Measurements from ENCODE around the gene SPINK2. TPM values are rescaled to one million over a fixed set of nuclear protein-coding genes. Genes with fewer than 3 reads are reported as not detected.

SPINK2 gene
- total and polyA plus RNA-seq, 2 of the 8 experiments (the other 6 are each of a cell fraction or from before 2014, with no cell fraction given) = 0.89 to 1.4 TPM

DNA sequence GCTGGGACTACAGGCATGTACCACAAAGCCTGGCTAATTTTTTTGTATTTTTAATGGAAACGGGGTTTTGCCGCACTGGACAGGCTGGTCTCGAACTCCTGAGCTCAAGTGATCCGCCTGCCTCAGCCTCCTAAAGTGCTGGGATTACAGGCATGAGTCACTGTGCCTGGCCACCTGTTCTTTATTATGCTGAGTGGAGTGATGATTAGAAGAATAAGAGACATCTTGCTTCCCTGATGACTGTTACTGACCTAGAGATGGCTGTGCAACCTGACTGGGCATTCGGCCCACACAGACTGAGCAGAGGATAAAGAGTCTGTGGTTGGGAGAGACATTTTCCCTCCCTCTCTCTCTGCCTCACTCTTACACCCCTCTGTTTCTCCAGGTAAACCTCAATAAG, 56.7 kb downstream of the SPINK2 start:
- H2AFZ ChIP-seq (ENCODE audit: low read length) = peak overlapping the region; percentile 67; the same call in 1 of the 2 replicates
- DNase-seq (ENCODE audit: low read depth in 1 of 2, low spot score in 2 of 2) = no peak
- no peak overlapping the region for H4K5ac ChIP-seq (ENCODE audit: insufficient read length, low read depth, low read length)
- no peak for TF ChIP-seq CHD2 (IDR thresholded peaks at IDR 0.05; ENCODE audit: low read length)
- no peak for TF ChIP-seq HDAC6 (IDR thresholded peaks at IDR 0.05; ENCODE audit: low read depth, low read length)
- no peak for TF ChIP-seq BCL11A (IDR thresholded peaks at IDR 0.05; ENCODE audit: low read depth in 2 of 2, low read length in 2 of 2)
- TF ChIP-seq JUND (IDR thresholded peaks at IDR 0.05; ENCODE audit: low read length) = 0 out of 2 replicates have a peak, but pooled peaks have one; percentile 22
- TF ChIP-seq TAF1 (IDR thresholded peaks at IDR 0.05; ENCODE audit: low read depth, low read length) = no peak
- TF ChIP-seq EP300 (IDR thresholded peaks at IDR 0.05; ENCODE audit: borderline replicate concordance in 1 of 2, low read depth in 2 of 2, low read length in 2 of 2) = no peak
- no peak for TF ChIP-seq CTBP2 (IDR thresholded peaks at IDR 0.05; ENCODE audit: borderline replicate concordance, insufficient read depth, insufficient read length, low read length)
- no peaks in the 10 kb centered on the region for H3K9me3 ChIP-seq (ENCODE audit: insufficient read depth in 2 of 2, low read depth in 1 of 2, low read length in 1 of 2)
- H3K79me1 ChIP-seq (ENCODE audit: low read depth, low read length) = no peaks in the 10 kb centered on the region
- no peak overlapping the region for H3K4ac ChIP-seq (replicated peaks; ENCODE audit: insufficient read length, low read depth, low read length)
- no peaks in the 10 kb centered on the region for H3K27me3 ChIP-seq (replicated peaks in 1 of 4; ENCODE audit: control insufficient read depth in 3 of 4, extremely low read depth in 1 of 4, insufficient read depth in 3 of 4, low read length in 3 of 4)
- no peak overlapping the region for H2BK120ac ChIP-seq (replicated peaks; ENCODE audit: low read depth, low read length)
- no peak overlapping the region for H3K18ac ChIP-seq (ENCODE audit: extremely low read depth, low read length)
- no peak overlapping the region for H3K23ac ChIP-seq (ENCODE audit: insufficient read length)
- H2AK5ac ChIP-seq (ENCODE audit: low read depth, low read length) = no peak overlapping the region
- ChIA-PET CTCF (ENCODE audit: partially characterized antibody) (interaction anchor here (0.8 to 1.6 kb wide), 4 partner anchors 10 to 69 kb away, joined by 3 read pairs; no protein-coding TSS in a partner anchor), POLR2A (ENCODE audit: partially characterized antibody) (interaction anchor here (0.6 to 1.6 kb wide), 2 partner anchors 67 to 117 kb away, joined by 3 read pairs; no protein-coding TSS in a partner anchor)
- no peak overlapping the region for H2BK5ac ChIP-seq (ENCODE audit: low read depth, low read length)
- H3K23me2 ChIP-seq (ENCODE audit: low read depth, low read length) = no peaks in the 10 kb centered on the region
- no peak overlapping the region for H3K4me2 ChIP-seq (ENCODE audit: insufficient read depth in 1 of 2, low read depth in 2 of 2, low read length in 2 of 2)
- FAIRE-seq = no peak
- H3K14ac ChIP-seq (ENCODE audit: insufficient read length) = no peak overlapping the region
- no peak overlapping the region for H4K91ac ChIP-seq (replicated peaks; ENCODE audit: insufficient read length, low read length)
- no peak overlapping the region for H4K8ac ChIP-seq (ENCODE audit: extremely low read depth, insufficient read depth, low read length)
- no peak overlapping the region for H2BK15ac ChIP-seq (ENCODE audit: low read length)
- no peak overlapping the region for H3K56ac ChIP-seq (replicated peaks; ENCODE audit: insufficient read length, low read depth, low read length)
- H3K4me3 ChIP-seq (ENCODE audit: extremely low read depth in 1 of 4, insufficient read depth in 2 of 4, low read depth in 3 of 4, low read length in 4 of 4) = no peak overlapping the region
- H3K27ac ChIP-seq (ENCODE audit: low read depth, low read length) = no peak overlapping the region
- no peak overlapping the region; a peak in 1 of 7 replicates for H3K9ac ChIP-seq (replicated peaks in 1 of 4; ENCODE audit: extremely low read depth in 1 of 4, low read depth in 3 of 4, low read length in 3 of 4)
- H3K4me1 ChIP-seq (replicated peaks in 1 of 4; ENCODE audit: control insufficient read depth in 3 of 4, insufficient read depth in 4 of 4, low read length in 3 of 4) = peaks cover 0 to 7% (median 3%) of the 10 kb centered on the region in 4 experiments; a peak in 3 of 7 replicates
- H2BK12ac ChIP-seq (ENCODE audit: low read depth, low read length) = no peak overlapping the region; the same call in 1 of the 2 replicates
- H3K36me3 ChIP-seq (ENCODE audit: control insufficient read depth in 2 of 4, insufficient read depth in 4 of 4, low read length in 3 of 4) = no peaks in the 10 kb centered on the region
- 83% methylated on average over 5 of the region's 5 CpGs; no CpG with 5 or more reads in 1 of the 2 experiments for WGBS, 2 experiments (ENCODE audit: extremely low coverage in 1 of 2, insufficient coverage in 1 of 2, insufficient read length in 1 of 2, insufficient replicate concordance in 2 of 2, low coverage in 1 of 2, low lambda C conversion rate in 2 of 2, missing lambda C conversion rate in 1 of 2)
- H3K79me2 ChIP-seq (ENCODE audit: control insufficient read depth in 1 of 2, insufficient read depth in 2 of 2, low read length in 2 of 2) = no peaks in the 10 kb centered on the region
- H2BK20ac ChIP-seq (ENCODE audit: low read length) = no peak overlapping the region
- H4K20me1 ChIP-seq (replicated peaks in 1 of 2; ENCODE audit: control insufficient read depth in 1 of 2, insufficient read depth in 2 of 2, low read length in 2 of 2) = no peaks in the 10 kb centered on the region

Measured in H1 (cell line).